HG03378 (cell line): ENCODE results near the gene FOXL2.

Experiments used
- ATAC-seq: cut with Tn5 transposase; IDR thresholded peaks from one replicate; pipeline ENCODE4 v1.9.1; 2021; ENCODE audit warnings: mild to moderate bottlenecking, moderate library complexity; ENCODE audit not compliant: unreplicated experiment

FOXL2 gene

GRCh38 chr3:138946663-138947494, at the start of gene FOXL2, which contains the start of gene FOXL2NB:
Gene FOXL2 (minus strand): TSS chr3:138947137. CDS start chr3:138946722, 415 bp downstream.
Gene FOXL2NB (plus strand): TSS chr3:138947217. CDS start chr3:138947365, 148 bp downstream.
- ATAC-seq, result no peak

- no peak for ATAC-seq
These were observed 48.8 kb upstream of the FOXL2 start for GRCh38 chr3:138995706-138996105.

GRCh38 chr3:138987181-138987580, 40.2 kb upstream of the FOXL2 start:
- ATAC-seq, result no peak

- ATAC-seq, result no peak
These were observed 39.0 kb upstream of the FOXL2 start for GRCh38 chr3:138985932-138986331.

- ATAC-seq, result no peak
These were observed 37.9 kb upstream of the FOXL2 start for GRCh38 chr3:138984816-138985215.

- ATAC-seq, result no peak
These were observed 29.1 kb upstream of the FOXL2 start for GRCh38 chr3:138976047-138976446.

- ATAC-seq, result no peak
These were observed 28.4 kb upstream of the FOXL2 start for GRCh38 chr3:138975351-138975750.

- no peak for ATAC-seq
These were observed 27.5 kb upstream of the FOXL2 start for GRCh38 chr3:138974462-138974861.

GRCh38 chr3:138972941-138973340, 26.0 kb upstream of the FOXL2 start:
- no peak for ATAC-seq

GRCh38 chr3:138971766-138972320, 24.9 kb upstream of the FOXL2 start:
- no peak for ATAC-seq

- no peak for ATAC-seq
These were observed 18.0 kb upstream of the FOXL2 start for GRCh38 chr3:138964923-138965322.

GRCh38 chr3:138964264-138964663, 17.3 kb upstream of the FOXL2 start:
- no peak for ATAC-seq

- ATAC-seq, result no peak
These were observed 16.1 kb upstream of the FOXL2 start for GRCh38 chr3:138962854-138963560.

GRCh38 chr3:138960417-138960852, 13.5 kb upstream of the FOXL2 start:
- no peak for ATAC-seq

- ATAC-seq, result no peak
These were observed 3.8 kb upstream of the FOXL2 start for GRCh38 chr3:138950701-138951100.

- no peak for ATAC-seq
These were observed 3.2 kb upstream of the FOXL2 start for GRCh38 chr3:138950006-138950644.

GRCh38 chr3:138949445-138950005, 2.6 kb upstream of the FOXL2 start:
- no peak for ATAC-seq

GRCh38 chr3:138949002-138949418, 2.1 kb upstream of the FOXL2 start:
- ATAC-seq, result no peak

- ATAC-seq, result no peak
These were observed 1.5 kb upstream of the FOXL2 start for GRCh38 chr3:138948371-138949001.

GRCh38 chr3:138947495-138948121, 671 bp upstream of the FOXL2 start:
- ATAC-seq, result no peak
